GM12872 (cell line): ENCODE data around the gene TPST1.

Experiments
- CTCF ChIP-seq: IDR thresholded peaks from 3 replicates; pipeline ENCODE4 v1.5.1; 2011; ENCODE audit warnings: low read depth, mild to moderate bottlenecking, low read length, moderate library complexity; ENCODE audit not compliant: insufficient read depth

The TPST1 gene

GRCh38 chr7:66170309-66171231, 34.6 kb upstream of the TPST1 start:
- no peak for TF ChIP-seq CTCF

GRCh38 chr7:66173856-66174255, 31.3 kb upstream of the TPST1 start:
- no peak for TF ChIP-seq CTCF

GRCh38 chr7:66176914-66177313, 28.2 kb upstream of the TPST1 start:
- TF ChIP-seq CTCF: no peak

GRCh38 chr7:66178258-66178657, 26.9 kb upstream of the TPST1 start:
- TF ChIP-seq CTCF: no peak

GRCh38 chr7:66181329-66181728, 23.8 kb upstream of the TPST1 start:
- TF ChIP-seq CTCF: no peak

- TF ChIP-seq CTCF: no peak
Measured at GRCh38 chr7:66181845-66182244, 23.3 kb upstream of the TPST1 start.

GRCh38 chr7:66182920-66183319, 22.2 kb upstream of the TPST1 start:
- no peak for TF ChIP-seq CTCF
